Measurements from ENCODE around the gene WFIKKN2. TPM values are rescaled to one million over a fixed set of nuclear protein-coding genes. Genes with fewer than 3 reads are reported as not detected.
A peak's percentile ranks its signal among the peaks of the same experiment; 100 is the strongest.
"Not testable (repeated sequence)": the region's sequence is repeated elsewhere in the genome, so short reads cannot be mapped to it uniquely, and the experiment has no call there.

Gene WFIKKN2
- total RNA-seq, 2 experiments from 2014 or later, result not detected

DNA sequence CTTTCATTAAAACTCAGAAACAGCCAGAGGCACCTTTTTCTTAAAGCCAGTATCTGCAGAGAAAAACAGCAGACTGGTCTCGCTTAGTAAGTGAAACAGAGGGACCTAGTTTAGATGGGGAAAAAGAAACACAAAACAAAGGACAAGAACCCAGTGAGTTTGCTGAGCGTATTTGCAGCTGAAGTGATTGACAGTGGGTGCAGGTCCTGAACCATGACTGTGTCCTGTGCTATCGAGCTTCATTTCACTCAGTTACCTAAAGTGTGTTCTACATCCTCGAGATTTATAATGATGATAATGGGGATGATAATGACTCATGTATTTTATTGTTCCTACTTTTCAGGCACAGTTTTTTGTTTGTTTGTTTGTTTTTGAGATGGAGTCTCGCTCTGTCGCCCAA lies 31.7 kb upstream of the WFIKKN2 start:
- no peak overlapping the region for H3K27ac Mint-ChIP-seq
- no peaks in the 10 kb centered on the region for H3K9me3 Mint-ChIP-seq
- DNase-seq, result no peak
- no peaks in the 10 kb centered on the region for H3K4me1 Mint-ChIP-seq
- no peaks in the 10 kb centered on the region for H3K36me3 Mint-ChIP-seq
- ATAC-seq (ENCODE audit: low read depth), result no peak
- H3K4me3 Mint-ChIP-seq, result no peak overlapping the region
- peaks cover 6% of the 10 kb centered on the region for H3K27me3 Mint-ChIP-seq
- POLR2A ChIA-PET, result interaction anchor here (0.6 kb wide), 1 partner anchor 13 kb away, joined by 4 read pairs; no protein-coding TSS in a partner anchor

GRCh38 chr17:50804749-50805475 lies 30.5 kb upstream of the WFIKKN2 start:
- POLR2A ChIA-PET; H3K36me3 Mint-ChIP-seq; ATAC-seq (ENCODE audit: low read depth); H3K9me3 Mint-ChIP-seq; H3K27me3 Mint-ChIP-seq; H3K4me3 Mint-ChIP-seq; DNase-seq; H3K4me1 Mint-ChIP-seq; H3K27ac Mint-ChIP-seq: not testable (repeated sequence)

DNA sequence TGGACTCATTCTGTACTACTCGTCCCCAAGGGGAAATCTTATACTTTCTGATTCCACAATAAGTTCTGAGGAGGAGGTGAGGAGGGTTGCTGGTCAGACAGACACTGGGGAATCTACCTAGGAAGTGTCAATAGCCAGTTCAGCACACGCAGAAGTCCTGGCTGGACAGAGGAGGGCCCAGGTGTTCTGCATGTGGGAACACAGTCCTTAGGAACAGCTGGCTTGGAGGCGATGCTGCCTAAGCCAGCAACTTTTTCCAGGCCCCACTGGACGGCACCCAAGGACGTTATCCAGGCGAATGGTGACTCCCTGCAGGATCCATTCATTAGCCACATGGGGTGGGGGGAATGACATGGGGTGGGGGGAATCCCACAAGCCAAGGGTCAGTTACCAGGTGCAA lies 29.9 kb upstream of the WFIKKN2 start:
- Mint-ChIP-seq H3K4me1 (no peaks in the 10 kb centered on the region), H3K4me3 (no peak overlapping the region), H3K9me3 (no peaks in the 10 kb centered on the region), H3K27me3 (peaks cover 6% of the 10 kb centered on the region), H3K36me3 (no peaks in the 10 kb centered on the region), H3K27ac (no peak overlapping the region)
- POLR2A ChIA-PET, result interaction anchor here (0.6 kb wide), 1 partner anchor 397 kb away, joined by 7 read pairs; no protein-coding TSS in a partner anchor
- DNase-seq (no peak), ATAC-seq (ENCODE audit: low read depth) (no peak)

GRCh38 chr17:50806141-50806643 lies 29.2 kb upstream of the WFIKKN2 start:
- DNase-seq (no peak), ATAC-seq (ENCODE audit: low read depth) (no peak)
- POLR2A ChIA-PET, result no interaction called here
- Mint-ChIP-seq H3K4me3 (no peak overlapping the region), H3K9me3 (no peaks in the 10 kb centered on the region), H3K27me3 (peaks cover 6% of the 10 kb centered on the region), H3K4me1 (no peaks in the 10 kb centered on the region), H3K36me3 (no peaks in the 10 kb centered on the region), H3K27ac (no peak overlapping the region)

GRCh38 chr17:50807009-50807408 lies 28.4 kb upstream of the WFIKKN2 start:
- H3K9me3 Mint-ChIP-seq, result no peaks in the 10 kb centered on the region
- POLR2A ChIA-PET, result no interaction called here
- no peaks in the 10 kb centered on the region for H3K36me3 Mint-ChIP-seq
- no peaks in the 10 kb centered on the region for H3K4me1 Mint-ChIP-seq
- no peak for ATAC-seq (ENCODE audit: low read depth)
- no peak for DNase-seq
- no peak overlapping the region for H3K4me3 Mint-ChIP-seq
- H3K27ac Mint-ChIP-seq, result no peak overlapping the region
- H3K27me3 Mint-ChIP-seq, result peaks cover 8% of the 10 kb centered on the region

GRCh38 chr17:50807675-50808074 lies 27.7 kb upstream of the WFIKKN2 start:
- Mint-ChIP-seq H3K9me3 (no peaks in the 10 kb centered on the region), H3K4me1 (no peaks in the 10 kb centered on the region), H3K4me3 (no peak overlapping the region), H3K27ac (no peak overlapping the region), H3K36me3 (no peaks in the 10 kb centered on the region), H3K27me3 (peaks cover 8% of the 10 kb centered on the region)
- POLR2A ChIA-PET, result no interaction called here
- ATAC-seq (ENCODE audit: low read depth), result no peak
- no peak for DNase-seq

DNA sequence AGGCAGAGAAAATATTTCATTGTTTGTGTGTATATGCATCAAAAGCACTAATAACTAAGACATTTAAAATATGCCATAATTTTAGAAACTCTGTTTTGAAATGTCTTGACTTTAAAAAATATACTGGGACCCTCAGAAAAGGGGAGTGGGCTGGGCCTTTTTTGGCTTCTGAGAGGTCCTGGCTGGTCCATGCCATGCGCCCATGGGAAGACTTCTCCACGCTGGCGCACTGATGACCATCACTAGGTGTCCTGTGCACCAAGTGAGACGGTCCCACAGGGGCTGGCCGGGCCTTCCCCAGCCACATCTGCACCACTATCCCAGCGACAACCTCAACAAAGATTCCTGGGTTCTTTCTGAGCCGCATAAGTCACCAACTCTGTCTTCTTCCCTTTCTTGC lies 27.0 kb upstream of the WFIKKN2 start:
- Mint-ChIP-seq H3K36me3 (no peaks in the 10 kb centered on the region), H3K27me3 (peaks cover 8% of the 10 kb centered on the region), H3K4me3 (no peak overlapping the region), H3K4me1 (no peaks in the 10 kb centered on the region), H3K9me3 (no peaks in the 10 kb centered on the region), H3K27ac (no peak overlapping the region)
- POLR2A ChIA-PET, result no interaction called here
- ATAC-seq (ENCODE audit: low read depth), result no peak
- no peak for DNase-seq

GRCh38 chr17:50808888-50809287 lies 26.5 kb upstream of the WFIKKN2 start:
- Mint-ChIP-seq H3K27ac (no peak overlapping the region), H3K36me3 (no peaks in the 10 kb centered on the region), H3K27me3 (peaks cover 8% of the 10 kb centered on the region), H3K4me3 (no peak overlapping the region), H3K9me3 (no peaks in the 10 kb centered on the region), H3K4me1 (no peaks in the 10 kb centered on the region)
- DNase-seq (no peak), ATAC-seq (ENCODE audit: low read depth) (no peak)
- POLR2A ChIA-PET, result no interaction called here

GRCh38 chr17:50813583-50813982 lies 21.8 kb upstream of the WFIKKN2 start:
- H3K4me3 Mint-ChIP-seq, result no peak overlapping the region

GRCh38 chr17:50815400-50815799 lies 20.0 kb upstream of the WFIKKN2 start:
- peaks cover 16% of the 10 kb centered on the region for H3K27me3 Mint-ChIP-seq
- H3K9me3 Mint-ChIP-seq, result no peaks in the 10 kb centered on the region
- H3K36me3 Mint-ChIP-seq, result no peaks in the 10 kb centered on the region
- peaks cover 15% of the 10 kb centered on the region for H3K4me1 Mint-ChIP-seq
- ATAC-seq (ENCODE audit: low read depth), result no peak
- DNase-seq, result no peak
- POLR2A ChIA-PET, result no interaction called here
- no peak overlapping the region for H3K4me3 Mint-ChIP-seq
- no peak overlapping the region for H3K27ac Mint-ChIP-seq

More at GRCh38 chr17:50813583-50813982, 21.8 kb upstream of the WFIKKN2 start:
- ATAC-seq (ENCODE audit: low read depth), result no peak
- Mint-ChIP-seq H3K4me1 (peaks cover 8% of the 10 kb centered on the region), H3K27me3 (peaks cover 16% of the 10 kb centered on the region), H3K9me3 (no peaks in the 10 kb centered on the region), H3K27ac (no peak overlapping the region), H3K36me3 (no peaks in the 10 kb centered on the region)
- DNase-seq, result no peak
- POLR2A ChIA-PET, result no interaction called here

DNA sequence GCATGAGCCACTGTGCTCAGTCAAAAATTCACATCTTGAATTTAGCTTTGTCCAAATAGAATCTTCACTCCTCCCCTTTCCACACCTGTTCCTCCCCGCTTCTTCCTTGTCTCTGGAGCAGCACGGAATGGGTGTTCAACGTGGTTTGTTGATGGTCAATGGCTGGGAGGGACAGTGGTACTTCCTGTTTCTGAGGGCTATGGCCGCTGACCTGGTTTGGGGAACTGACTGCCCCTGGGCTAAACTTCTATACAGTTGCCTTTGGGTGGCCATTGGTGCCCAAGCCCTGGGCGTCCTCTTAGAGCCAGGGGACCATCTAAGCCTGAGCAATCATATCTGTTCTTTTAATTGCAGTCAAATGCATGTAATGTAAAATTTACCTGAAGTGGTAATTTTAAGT lies 19.1 kb upstream of the WFIKKN2 start:
- Mint-ChIP-seq H3K4me3 (no peak overlapping the region), H3K27me3 (peaks cover 16% of the 10 kb centered on the region), H3K4me1 (peaks cover 15% of the 10 kb centered on the region), H3K36me3 (no peaks in the 10 kb centered on the region), H3K27ac (no peak overlapping the region), H3K9me3 (no peaks in the 10 kb centered on the region)
- POLR2A ChIA-PET, result interaction anchor here (0.8 to 1.6 kb wide), 2 partner anchors 12 to 50 kb away, joined by 3 to 4 read pairs; partner anchors contain the start of gene TOB1
- DNase-seq (no peak), ATAC-seq (ENCODE audit: low read depth) (no peak)

DNA sequence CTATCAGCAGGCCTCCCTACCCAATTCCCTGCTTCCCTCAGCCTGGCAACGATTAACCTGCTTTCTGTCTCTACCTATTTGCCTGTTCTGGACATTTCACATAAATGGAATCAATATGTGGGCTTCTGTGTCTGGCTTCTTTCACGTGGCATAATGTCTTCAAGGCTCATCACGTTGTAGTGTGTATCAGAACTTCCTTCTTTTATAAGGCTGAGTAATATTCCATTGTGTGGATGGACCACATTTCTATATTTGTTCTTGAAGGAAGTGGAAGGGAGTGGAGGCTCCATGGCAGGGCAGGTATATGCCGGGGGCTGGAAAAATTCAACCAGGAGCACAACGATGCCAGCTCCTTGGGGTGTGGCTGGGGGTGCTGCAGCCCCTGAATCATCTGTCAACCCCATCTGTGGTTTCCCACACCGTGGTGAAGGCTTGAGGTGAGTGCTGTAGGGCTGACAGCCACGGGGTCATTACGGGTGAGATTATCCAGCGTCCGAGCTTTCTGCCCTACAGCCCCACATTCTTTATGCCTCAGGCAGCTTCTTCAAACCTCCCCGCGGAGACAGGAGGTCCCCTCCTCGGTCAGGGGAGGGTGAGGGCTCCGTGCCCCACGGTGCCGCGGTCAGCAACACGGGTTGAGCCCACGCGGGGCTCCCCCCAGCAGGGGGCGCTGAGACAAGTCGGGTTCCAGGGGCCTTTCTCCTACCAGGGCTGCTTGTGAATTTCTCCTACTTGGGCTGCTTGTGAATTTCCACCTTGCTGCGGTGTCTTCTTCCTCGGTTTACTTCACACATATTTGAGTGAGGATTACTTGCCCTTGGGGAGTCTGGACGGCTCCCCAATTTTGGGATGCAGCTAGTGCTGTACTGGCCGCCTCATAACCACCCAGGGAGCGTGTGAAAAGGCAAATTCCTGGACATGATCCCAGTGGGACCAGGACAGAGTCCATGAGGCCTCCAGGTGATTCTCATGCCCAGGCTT lies 18.3 kb upstream of the WFIKKN2 start:
- Mint-ChIP-seq H3K27ac (no peak overlapping the region), H3K36me3 (no peaks in the 10 kb centered on the region)
- DNase-seq, result peak; percentile 72

GRCh38 chr17:50817838-50818237 lies 17.5 kb upstream of the WFIKKN2 start:
- no peak for ATAC-seq (ENCODE audit: low read depth)
- no peaks in the 10 kb centered on the region for H3K36me3 Mint-ChIP-seq
- H3K9me3 Mint-ChIP-seq, result no peaks in the 10 kb centered on the region
- no peak for DNase-seq
- peaks cover 18% of the 10 kb centered on the region for H3K27me3 Mint-ChIP-seq
- no peak overlapping the region for H3K27ac Mint-ChIP-seq
- POLR2A ChIA-PET, result no interaction called here
- H3K4me3 Mint-ChIP-seq, result no peak overlapping the region
- H3K4me1 Mint-ChIP-seq, result peaks cover 15% of the 10 kb centered on the region

More for the DNA sequence above, 18.3 kb upstream of the WFIKKN2 start:
- peaks cover 15% of the 10 kb centered on the region for H3K4me1 Mint-ChIP-seq
- peak; percentile 53 for ATAC-seq (ENCODE audit: low read depth)
- no peaks in the 10 kb centered on the region for H3K9me3 Mint-ChIP-seq
- peaks cover 14% of the 10 kb centered on the region for H3K27me3 Mint-ChIP-seq
- POLR2A ChIA-PET, result interaction anchor here (0.8 to 1.6 kb wide), 2 partner anchors 11 to 49 kb away, joined by 3 to 4 read pairs; partner anchors contain the start of gene TOB1
- H3K4me3 Mint-ChIP-seq, result no peak overlapping the region
